Upper lobe of right lung (tissue), 1 donor: Measurements from ENCODE around the gene PRKAB1. TPM values are rescaled to one million over a fixed set of nuclear protein-coding genes. Genes with fewer than 3 reads are reported as not detected.

Experiments
- ATAC-seq: fragments of 200-7000 bp; cut with Tn5 transposase; one replicate; pipeline ENCODE4 v1.9.1; 2020; ENCODE audit warnings: mild to moderate bottlenecking, moderate library complexity
- DNase-seq: peaks from one replicate; pipeline ENCODE4 v3.0.0-alpha.2; 2020
- H3K27ac ChIP-seq: fragments of 200-600 bp; one replicate; pipeline ENCODE4 v1.8.0; 2022
- H3K27me3 ChIP-seq: fragments of 200-600 bp; one replicate; pipeline ENCODE4 v1.8.0; 2022; ENCODE audit warnings: mild to moderate bottlenecking
- H3K36me3 ChIP-seq: fragments of 200-600 bp; one replicate; pipeline ENCODE4 v1.8.0; 2022
- H3K4me1 ChIP-seq: fragments of 200-600 bp; one replicate; pipeline ENCODE4 v1.8.0; 2022
- H3K4me3 ChIP-seq: fragments of 200-600 bp; one replicate; pipeline ENCODE4 v1.8.0; 2022; ENCODE audit warnings: mild to moderate bottlenecking
- H3K9me3 ChIP-seq: fragments of 200-600 bp; one replicate; pipeline ENCODE4 v1.8.0; 2022
- intact Hi-C: fragments of 100-400 bp; cut with DNase I; formaldehyde crosslinking; loops from one replicate; pipeline ENCODE4 v1.11.0; 2022
- total RNA-seq: library from RNA; stranded (reverse); fragmentation: NEBNext Ultra II Directional; extraction: Animal tissue kit (Norgen Biotek cat#: 25700); gene quantifications from one replicate; pipeline ENCODE4 v1.2.1, GENCODE V29; 2021
- TF ChIP-seq, protein P1 (sequence below): fragments of 200-600 bp; IDR thresholded peaks from one replicate; pipeline ENCODE4 v1.8.0; 2022; ENCODE audit warnings: antibody characterized with exemption
- donor health status: DM: no; HTN: yes; CAD: no; lungs with severe emphysema.

PRKAB1 gene
- total RNA-seq, 1 donor from 2014 or later, result 54.7 TPM

DNA sequence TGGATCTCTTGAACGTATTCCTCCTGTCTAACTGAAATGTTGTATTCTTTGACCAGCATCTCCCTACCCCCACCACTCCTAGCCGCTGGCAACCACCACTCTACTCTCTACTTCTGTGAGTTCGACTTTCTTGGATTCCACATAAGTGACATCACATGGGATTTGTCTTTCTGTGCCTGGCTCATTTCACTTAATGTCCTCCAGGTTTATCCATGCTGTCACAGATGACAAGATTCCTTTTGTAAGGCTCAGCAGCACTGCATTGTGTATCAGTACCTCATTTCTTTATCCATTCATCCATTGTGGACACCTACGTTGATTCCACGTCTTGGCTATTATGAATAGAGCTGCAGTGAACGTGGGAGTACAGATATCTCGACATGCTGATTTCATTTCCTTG, 10.5 kb downstream of the PRKAB1 start:
- H3K36me3 ChIP-seq, result peaks cover 89% of the 10 kb centered on the region
- ATAC-seq (no peak), DNase-seq (no peak)
- intact Hi-C loops, result no loop called here
- TF ChIP-seq, protein P1, sequence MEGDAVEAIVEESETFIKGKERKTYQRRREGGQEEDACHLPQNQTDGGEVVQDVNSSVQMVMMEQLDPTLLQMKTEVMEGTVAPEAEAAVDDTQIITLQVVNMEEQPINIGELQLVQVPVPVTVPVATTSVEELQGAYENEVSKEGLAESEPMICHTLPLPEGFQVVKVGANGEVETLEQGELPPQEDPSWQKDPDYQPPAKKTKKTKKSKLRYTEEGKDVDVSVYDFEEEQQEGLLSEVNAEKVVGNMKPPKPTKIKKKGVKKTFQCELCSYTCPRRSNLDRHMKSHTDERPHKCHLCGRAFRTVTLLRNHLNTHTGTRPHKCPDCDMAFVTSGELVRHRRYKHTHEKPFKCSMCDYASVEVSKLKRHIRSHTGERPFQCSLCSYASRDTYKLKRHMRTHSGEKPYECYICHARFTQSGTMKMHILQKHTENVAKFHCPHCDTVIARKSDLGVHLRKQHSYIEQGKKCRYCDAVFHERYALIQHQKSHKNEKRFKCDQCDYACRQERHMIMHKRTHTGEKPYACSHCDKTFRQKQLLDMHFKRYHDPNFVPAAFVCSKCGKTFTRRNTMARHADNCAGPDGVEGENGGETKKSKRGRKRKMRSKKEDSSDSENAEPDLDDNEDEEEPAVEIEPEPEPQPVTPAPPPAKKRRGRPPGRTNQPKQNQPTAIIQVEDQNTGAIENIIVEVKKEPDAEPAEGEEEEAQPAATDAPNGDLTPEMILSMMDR, result no peak
- no peak overlapping the region for H3K4me3 ChIP-seq
- peaks cover 21% of the 10 kb centered on the region for H3K4me1 ChIP-seq
- no peaks in the 10 kb centered on the region for H3K27me3 ChIP-seq
- no peaks in the 10 kb centered on the region for H3K9me3 ChIP-seq
- H3K27ac ChIP-seq, result no peak overlapping the region

DNA sequence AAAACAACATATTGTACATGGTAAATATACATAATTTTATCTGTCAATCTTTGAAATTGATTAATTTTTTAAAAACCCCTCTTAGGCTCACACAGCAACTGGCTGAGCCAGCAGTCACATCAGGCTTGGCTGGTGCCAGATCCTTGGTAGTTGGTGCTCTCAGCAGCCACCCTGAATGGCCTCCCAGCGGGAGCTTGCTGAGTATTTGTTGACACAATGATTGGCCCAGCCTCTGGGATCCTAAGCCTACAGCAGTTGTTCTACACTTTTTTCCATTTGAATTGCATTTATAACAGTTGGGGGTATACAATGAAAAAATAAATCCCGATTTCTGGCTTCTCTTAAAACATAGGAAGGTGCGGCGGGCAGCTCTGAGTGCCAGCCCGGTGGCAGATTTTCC, 11.1 kb downstream of the PRKAB1 start:
- TF ChIP-seq, protein P1, result no peak
- peak; percentile 58 for ATAC-seq
- peaks cover 15% of the 10 kb centered on the region for H3K4me1 ChIP-seq

DNA sequence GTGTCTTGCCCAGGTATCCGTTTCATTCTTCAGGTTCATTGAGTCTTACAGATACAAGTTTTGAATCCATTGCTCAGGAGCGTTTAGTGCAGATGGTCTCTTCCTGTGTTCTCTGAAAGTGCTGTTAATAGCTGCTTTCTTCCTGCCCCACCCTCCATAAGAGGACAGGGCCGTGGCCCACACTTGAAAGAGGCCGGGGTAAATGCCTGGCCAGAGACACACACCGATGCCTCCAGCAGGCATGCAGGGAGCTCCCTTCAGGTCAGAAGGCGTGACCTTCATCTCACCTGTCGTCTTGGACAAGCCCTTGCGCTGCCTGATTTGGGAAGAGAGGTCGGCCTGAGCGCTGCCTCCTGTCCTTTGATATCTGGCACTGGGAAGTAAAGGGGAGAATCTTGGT, 11.6 kb downstream of the PRKAB1 start:
- Histone ChIP-seq H3K27me3 (no peaks in the 10 kb centered on the region), H3K4me1 (peaks cover 11% of the 10 kb centered on the region), H3K27ac (no peak overlapping the region), H3K36me3 (peaks cover 79% of the 10 kb centered on the region), H3K4me3 (no peak overlapping the region), H3K9me3 (no peaks in the 10 kb centered on the region)
- ATAC-seq, result no peak
- DNase-seq, result no peak
- intact Hi-C loops, result no loop called here
- TF ChIP-seq, protein P1, result no peak

More for the DNA sequence above, 11.1 kb downstream of the PRKAB1 start:
- intact Hi-C loops, result no loop called here
- Histone ChIP-seq H3K4me3 (no peak overlapping the region), H3K27ac (no peak overlapping the region), H3K36me3 (peaks cover 83% of the 10 kb centered on the region), H3K9me3 (no peaks in the 10 kb centered on the region), H3K27me3 (no peaks in the 10 kb centered on the region)
- no peak for DNase-seq

DNA sequence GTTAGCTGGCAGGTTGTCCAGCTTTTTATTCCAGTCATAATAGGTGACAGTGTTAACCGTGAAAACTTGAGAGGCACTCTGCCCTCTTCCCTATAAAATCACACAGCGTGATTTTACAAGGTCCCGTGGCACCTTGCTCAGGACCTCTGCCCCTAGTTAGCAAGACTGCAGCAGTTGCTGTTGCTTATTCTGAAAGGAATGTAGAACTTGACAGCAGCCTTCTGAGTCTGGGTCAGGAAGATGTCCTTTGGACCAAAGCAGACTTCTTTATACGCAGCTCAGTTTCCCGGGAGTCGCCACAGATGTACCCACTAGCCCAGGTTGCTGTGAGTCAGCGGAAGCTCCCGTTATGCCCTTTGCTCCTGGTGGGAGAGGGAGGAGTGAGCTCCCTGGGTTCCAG, 13.2 kb downstream of the PRKAB1 start:
- TF ChIP-seq, protein P1, result no peak
- Histone ChIP-seq H3K27ac (no peak overlapping the region), H3K4me3 (no peak overlapping the region), H3K36me3 (peaks cover 63% of the 10 kb centered on the region), H3K4me1 (peaks cover 15% of the 10 kb centered on the region), H3K9me3 (no peaks in the 10 kb centered on the region), H3K27me3 (no peaks in the 10 kb centered on the region)
- no peak for DNase-seq
- intact Hi-C loops, result no loop called here
- ATAC-seq, result no peak

DNA sequence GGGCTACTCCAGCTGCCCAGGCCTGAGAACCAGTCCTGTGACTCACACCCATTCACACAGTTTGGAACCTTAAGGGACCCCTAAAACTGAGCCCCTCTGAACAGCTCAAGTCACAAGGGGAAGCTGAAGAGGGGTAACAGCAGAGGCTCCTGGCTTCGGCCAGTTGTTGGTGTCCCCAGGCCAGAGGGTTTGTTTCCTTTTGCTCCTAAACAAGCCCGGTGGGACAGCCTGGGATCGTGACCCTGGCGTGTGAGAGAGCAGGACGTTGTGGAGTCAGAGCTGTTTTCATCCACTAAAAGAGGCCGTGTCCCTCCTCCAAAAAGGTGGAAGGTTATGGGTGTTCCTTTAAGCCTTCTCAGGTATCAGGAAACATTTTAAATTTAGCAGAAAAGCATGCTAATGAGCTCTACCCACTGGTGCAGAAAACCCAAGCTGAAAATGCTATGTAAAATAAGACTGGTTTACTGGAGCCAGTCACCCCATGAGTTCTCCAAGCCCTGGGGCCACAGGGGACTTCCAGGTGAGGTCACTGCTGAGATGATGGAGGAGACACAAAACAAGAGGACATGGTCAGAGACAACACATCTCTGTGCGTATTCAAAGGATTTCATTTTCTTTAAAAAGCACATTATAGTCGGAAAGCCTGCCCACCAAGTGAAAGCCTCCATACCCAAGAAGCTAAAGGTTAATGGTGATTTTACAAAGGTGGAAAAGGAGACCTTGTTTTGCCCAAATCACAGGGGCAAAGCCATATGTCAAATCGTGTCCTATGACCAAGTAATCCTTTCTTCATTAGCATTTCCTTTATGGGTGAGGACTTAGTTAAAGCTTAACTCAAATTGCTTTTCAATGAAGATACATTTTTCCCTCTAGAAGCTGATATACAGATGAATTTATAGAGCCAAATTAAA, 14.1 kb downstream of the PRKAB1 start:
- peaks cover 15% of the 10 kb centered on the region for H3K4me1 ChIP-seq
- no peaks in the 10 kb centered on the region for H3K9me3 ChIP-seq
- peak overlapping the region; percentile 51 for H3K27ac ChIP-seq
- TF ChIP-seq, protein P1, result no peak
- ATAC-seq (no peak), DNase-seq (no peak)
- H3K27me3 ChIP-seq, result no peaks in the 10 kb centered on the region
- H3K4me3 ChIP-seq, result no peak overlapping the region
- peaks cover 54% of the 10 kb centered on the region for H3K36me3 ChIP-seq
- intact Hi-C loops, result no loop called here
